ENCODE data around the gene TNFRSF8.

DNA sequence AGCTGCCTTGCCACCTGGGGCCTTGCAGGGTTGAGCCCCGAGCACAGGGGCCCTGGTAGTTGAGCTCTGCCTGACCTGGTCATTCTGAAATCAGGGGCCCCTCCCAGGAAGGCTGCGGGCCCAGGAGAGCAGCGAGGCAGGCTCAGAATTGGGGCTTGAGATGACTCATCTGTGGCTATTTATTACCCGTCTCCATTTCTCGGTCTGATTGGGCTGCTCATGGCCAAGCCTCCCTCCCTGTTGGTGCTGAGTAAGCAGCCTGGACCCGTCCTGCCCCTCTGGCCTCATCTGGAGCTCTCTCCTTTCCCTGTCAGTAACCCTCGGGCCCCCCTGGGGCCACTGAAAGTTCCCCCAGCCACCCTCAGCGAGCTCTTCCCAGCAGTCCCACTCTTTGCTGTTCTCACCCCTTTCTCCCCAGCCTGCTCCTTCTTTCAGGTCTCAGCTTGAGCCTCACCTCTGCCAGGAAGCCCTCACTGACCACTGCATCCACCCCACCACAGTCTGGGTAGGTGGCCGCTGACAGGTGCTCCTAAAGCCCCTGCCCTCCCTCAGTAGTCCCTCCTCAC lies 11.0 kb upstream of the TNFRSF8 start:
- no peak for TF ChIP-seq CTCF (IDR thresholded peaks at IDR 0.05)
- no peak for TF ChIP-seq FOXP1 (CRISPR knock-in tag; IDR thresholded peaks at IDR 0.05; ENCODE audit: borderline replicate concordance)
- no peak for TF ChIP-seq ZNF423 (CRISPR knock-in tag; IDR thresholded peaks at IDR 0.05)
- TF ChIP-seq ZNF138 (CRISPR knock-in tag; conservative IDR thresholded peaks at IDR 0.05) = no peak
- no peak for TF ChIP-seq EMX1 (CRISPR knock-in tag; IDR thresholded peaks at IDR 0.05)
- TF ChIP-seq ZNF121 (CRISPR knock-in tag; IDR thresholded peaks at IDR 0.05) = no peak
- no peak for TF ChIP-seq NR1H2 (CRISPR knock-in tag; IDR thresholded peaks at IDR 0.05)
- TF ChIP-seq, protein P1, sequence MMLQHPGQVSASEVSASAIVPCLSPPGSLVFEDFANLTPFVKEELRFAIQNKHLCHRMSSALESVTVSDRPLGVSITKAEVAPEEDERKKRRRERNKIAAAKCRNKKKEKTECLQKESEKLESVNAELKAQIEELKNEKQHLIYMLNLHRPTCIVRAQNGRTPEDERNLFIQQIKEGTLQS (CRISPR knock-in tag; conservative IDR thresholded peaks at IDR 0.05) = no peak
- TF ChIP-seq, protein P2, sequence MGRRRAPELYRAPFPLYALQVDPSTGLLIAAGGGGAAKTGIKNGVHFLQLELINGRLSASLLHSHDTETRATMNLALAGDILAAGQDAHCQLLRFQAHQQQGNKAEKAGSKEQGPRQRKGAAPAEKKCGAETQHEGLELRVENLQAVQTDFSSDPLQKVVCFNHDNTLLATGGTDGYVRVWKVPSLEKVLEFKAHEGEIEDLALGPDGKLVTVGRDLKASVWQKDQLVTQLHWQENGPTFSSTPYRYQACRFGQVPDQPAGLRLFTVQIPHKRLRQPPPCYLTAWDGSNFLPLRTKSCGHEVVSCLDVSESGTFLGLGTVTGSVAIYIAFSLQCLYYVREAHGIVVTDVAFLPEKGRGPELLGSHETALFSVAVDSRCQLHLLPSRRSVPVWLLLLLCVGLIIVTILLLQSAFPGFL (CRISPR knock-in tag; IDR thresholded peaks at IDR 0.05; ENCODE audit: borderline replicate concordance) = no peak
- TF ChIP-seq MAX (CRISPR knock-in tag; IDR thresholded peaks at IDR 0.05) = no peak
- TF ChIP-seq FOXK1 (CRISPR knock-in tag; IDR thresholded peaks at IDR 0.05) = no peak
- TF ChIP-seq CBFB (CRISPR knock-in tag; IDR thresholded peaks at IDR 0.05; ENCODE audit: low read depth) = no peak
- TF ChIP-seq, protein P3, sequence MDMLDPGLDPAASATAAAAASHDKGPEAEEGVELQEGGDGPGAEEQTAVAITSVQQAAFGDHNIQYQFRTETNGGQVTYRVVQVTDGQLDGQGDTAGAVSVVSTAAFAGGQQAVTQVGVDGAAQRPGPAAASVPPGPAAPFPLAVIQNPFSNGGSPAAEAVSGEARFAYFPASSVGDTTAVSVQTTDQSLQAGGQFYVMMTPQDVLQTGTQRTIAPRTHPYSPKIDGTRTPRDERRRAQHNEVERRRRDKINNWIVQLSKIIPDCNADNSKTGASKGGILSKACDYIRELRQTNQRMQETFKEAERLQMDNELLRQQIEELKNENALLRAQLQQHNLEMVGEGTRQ (CRISPR knock-in tag; IDR thresholded peaks at IDR 0.05) = no peak
